Measurements from ENCODE around the gene TRIM52.
"Not testable (repeated sequence)": the region's sequence is repeated elsewhere in the genome, so short reads cannot be mapped to it uniquely, and the experiment has no call there.

TRIM52 gene

GRCh38 chr5:181212080-181212479 lies 48.9 kb downstream of the TRIM52 start:
- DNase-seq = no peak

GRCh38 chr5:181211208-181211607 lies 49.7 kb downstream of the TRIM52 start:
- no peak for DNase-seq

GRCh38 chr5:181210698-181211097 lies 50.2 kb downstream of the TRIM52 start:
- DNase-seq = not testable (repeated sequence)

GRCh38 chr5:181210148-181210547 lies 50.8 kb downstream of the TRIM52 start:
- DNase-seq = not testable (repeated sequence)

- DNase-seq = not testable (repeated sequence)
These were observed 51.9 kb downstream of the TRIM52 start for GRCh38 chr5:181209006-181209405.

- no peak for DNase-seq
These were observed 53.0 kb downstream of the TRIM52 start for GRCh38 chr5:181207960-181208253.

- DNase-seq = no peak
These were observed 53.6 kb downstream of the TRIM52 start for GRCh38 chr5:181207214-181207959.

- no peak for DNase-seq
These were observed 54.9 kb downstream of the TRIM52 start for GRCh38 chr5:181205761-181206649.
